ENCODE results near the gene PLXND1.

DNA sequence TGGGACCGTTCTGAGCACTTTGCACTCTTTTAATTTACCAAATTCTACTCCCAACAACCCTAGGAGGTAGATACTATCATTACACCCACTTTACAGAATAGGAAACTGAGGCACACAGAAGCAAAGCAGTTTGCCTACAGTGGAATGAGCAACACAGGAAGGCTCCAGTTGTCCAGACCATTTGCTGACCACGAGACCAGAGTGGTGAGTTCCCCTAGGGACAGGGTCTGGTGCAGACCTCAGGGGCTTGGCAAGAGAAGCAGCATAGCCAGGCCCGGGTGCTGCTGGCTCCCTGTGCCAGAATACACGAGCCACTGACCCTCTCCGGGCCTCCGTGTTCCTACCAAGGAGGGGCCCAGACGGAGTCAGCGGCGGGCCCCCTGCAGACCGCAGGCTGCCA is 26.5 kb downstream of the PLXND1 start:
- TF ChIP-seq GATA2 (IDR thresholded peaks at IDR 0.05; ENCODE audit: low read depth, low read length) = no peak
- TF ChIP-seq GATA3 (IDR thresholded peaks at IDR 0.05; ENCODE audit: low read depth, low read length) = no peak
